Left renal cortex interstitium (tissue), 4 donors: ENCODE measurements around the gene TMEM232. TPM values are rescaled to one million over a fixed set of nuclear protein-coding genes. Genes with fewer than 3 reads are reported as not detected.
"Not testable (repeated sequence)": the region's sequence is repeated elsewhere in the genome, so short reads cannot be mapped to it uniquely, and the experiment has no call there.

Experiments
- DNase-seq, 4 donors: peaks; one replicate each; pipeline ENCODE4 v3.0.0-alpha.2; 2013; ENCODE audit warnings: low read depth in 4 of 4, low spot score in 2 of 4, missing footprints in 1 of 4
- polyA plus RNA-seq, 4 donors: library from polyadenylated mRNA; unstranded; fragments of 120-200 nt; gene quantifications; one replicate each; pipeline ENCODE4 v1.2.1, GENCODE V29; 2013; ENCODE audit not compliant: insufficient read length in 4 of 4

The TMEM232 gene
- 1 to 10 TPM; 5.5 to 7.7 (median 7.3) TPM for polyA plus RNA-seq

- peak; percentile 26 to 78 (median 44) for DNase-seq
These were observed at the start of gene TMEM232 for GRCh38 chr5:110726249-110727024. Gene TMEM232 (minus strand): TSS chr5:110726671. CDS start chr5:110667352, 59,319 bp downstream.

DNA sequence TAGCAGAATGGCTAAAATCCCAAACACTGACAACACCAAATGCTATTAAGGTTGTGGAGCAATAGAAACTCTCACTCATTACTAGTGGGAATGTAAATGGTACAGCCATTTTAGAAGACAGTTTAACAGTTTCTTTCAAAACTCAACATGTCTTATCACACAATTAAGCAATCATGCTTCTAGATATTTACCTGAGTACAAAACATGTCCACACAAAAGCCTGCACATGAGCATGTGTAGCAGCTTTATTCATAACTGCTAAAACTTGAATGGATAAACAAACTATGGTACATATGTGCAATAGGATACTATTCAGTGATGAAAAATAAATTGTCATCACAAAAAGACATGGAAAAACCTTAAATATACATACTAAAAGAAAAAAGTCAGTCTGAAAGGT lies 43.8 kb upstream of the TMEM232 start:
- no peak for DNase-seq

GRCh38 chr5:110769000-110769681 lies 42.7 kb upstream of the TMEM232 start:
- DNase-seq: no peak

GRCh38 chr5:110768138-110768860 lies 41.8 kb upstream of the TMEM232 start:
- DNase-seq: no peak

DNA sequence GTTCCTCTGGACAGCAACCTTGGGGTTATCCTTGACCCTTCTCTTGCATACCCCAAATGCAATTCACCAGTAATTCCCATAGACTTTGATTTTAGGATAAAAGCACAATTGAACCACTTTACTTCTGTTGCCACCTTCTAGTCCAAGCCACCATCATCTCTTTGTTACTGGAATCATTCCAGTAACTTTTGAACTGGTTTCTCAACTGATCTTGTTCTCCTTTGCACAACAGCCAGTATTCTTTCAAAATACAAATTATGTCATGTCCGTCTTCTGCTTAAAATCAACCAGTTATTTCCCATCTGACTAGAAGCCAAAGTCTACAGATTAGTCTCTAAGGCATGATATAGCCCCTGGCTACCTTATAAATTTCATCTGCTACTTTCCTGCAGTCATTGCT lies 33.7 kb upstream of the TMEM232 start:
- no peak for DNase-seq

DNA sequence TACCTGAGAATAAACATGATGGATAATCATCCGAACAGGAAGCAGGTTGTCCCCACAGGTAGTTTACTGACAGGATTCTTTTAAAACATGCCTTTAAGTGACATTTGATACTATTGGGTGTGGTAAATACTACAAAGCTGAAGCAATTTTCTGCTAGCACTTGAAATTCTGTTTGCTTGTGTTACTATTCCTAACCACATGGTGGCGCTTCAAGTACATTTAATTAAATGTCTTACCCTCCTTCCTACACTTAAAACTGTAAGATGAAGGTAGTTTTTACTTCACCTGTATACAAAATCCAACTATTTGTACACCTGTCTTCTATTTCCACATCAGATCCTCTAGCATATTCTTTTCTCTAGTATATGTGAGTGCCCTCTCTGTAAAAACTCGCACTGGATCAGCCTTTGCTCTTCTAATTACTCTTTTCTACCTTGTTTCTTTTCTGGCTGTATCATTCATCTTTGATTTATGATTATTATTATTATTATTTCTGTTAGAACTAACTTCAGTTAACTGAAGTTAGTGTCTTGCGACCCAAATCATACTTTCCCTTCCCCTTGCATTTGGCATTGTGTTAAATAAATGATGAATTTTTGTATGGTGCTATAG lies 30.8 kb upstream of the TMEM232 start:
- DNase-seq: peak in 3 of 4 donors; percentile 4 to 34 (median 5)

GRCh38 chr5:110754181-110754580 lies 27.7 kb upstream of the TMEM232 start:
- DNase-seq: no peak

DNA sequence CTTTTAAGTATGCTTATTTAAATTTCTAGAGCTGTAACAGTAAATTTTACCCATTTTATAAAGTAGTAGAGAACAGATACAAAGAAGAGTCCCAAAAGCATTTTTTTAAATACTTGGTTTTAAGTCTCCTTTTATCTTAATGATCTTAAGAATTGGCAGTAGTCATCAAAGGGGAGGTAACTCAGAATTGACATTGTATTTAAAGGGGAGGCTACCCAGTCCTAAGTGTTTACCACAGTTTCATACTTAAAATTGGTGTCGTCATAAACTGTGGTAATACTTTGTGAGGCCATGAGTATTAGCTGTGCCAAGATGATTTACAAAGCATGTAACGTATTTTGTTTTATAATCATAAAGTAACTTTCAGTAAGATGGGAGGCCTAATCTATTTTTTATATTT lies 27.1 kb upstream of the TMEM232 start:
- no peak for DNase-seq

- DNase-seq: no peak
These were observed 26.5 kb upstream of the TMEM232 start for GRCh38 chr5:110752953-110753352.

DNA sequence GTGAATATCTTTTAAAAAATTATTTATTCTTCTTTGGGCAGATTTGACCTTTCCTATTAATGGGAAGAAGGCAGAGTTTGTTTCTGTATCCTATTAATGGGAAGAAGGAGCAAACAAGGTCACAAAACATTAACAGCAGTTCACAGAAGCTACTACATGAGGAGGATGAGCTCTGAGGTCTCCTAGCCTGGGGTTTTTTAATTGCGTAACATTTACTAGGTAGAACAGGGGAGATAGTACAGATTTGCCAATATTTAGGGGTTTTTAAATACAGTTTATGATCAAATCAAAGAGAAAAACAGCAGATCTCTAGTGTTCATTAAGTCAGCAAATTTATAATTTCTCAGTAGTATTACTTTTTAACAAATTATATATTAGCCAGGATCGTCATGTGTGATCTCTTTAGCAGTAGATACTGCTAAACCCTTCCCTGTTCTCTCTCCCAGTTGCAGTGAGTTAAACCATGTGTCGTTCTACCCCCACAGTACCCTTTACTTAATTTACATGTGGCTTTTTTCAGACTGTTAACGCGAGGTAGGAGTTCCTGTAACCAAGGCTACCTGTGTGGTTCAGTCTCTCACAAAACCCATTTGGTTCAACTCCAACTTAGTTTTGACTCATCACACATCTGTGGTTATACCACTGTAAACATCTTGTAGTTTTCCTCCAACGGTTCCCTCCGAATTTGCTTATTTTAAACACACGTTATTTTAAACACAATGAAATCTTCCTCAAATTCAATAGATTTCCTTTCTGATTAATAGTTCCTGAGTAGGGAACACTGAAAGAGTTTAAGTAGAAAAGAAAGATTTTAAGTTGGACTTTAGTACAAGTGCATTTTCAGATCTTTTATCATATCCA lies 25.7 kb upstream of the TMEM232 start:
- no peak for DNase-seq

DNA sequence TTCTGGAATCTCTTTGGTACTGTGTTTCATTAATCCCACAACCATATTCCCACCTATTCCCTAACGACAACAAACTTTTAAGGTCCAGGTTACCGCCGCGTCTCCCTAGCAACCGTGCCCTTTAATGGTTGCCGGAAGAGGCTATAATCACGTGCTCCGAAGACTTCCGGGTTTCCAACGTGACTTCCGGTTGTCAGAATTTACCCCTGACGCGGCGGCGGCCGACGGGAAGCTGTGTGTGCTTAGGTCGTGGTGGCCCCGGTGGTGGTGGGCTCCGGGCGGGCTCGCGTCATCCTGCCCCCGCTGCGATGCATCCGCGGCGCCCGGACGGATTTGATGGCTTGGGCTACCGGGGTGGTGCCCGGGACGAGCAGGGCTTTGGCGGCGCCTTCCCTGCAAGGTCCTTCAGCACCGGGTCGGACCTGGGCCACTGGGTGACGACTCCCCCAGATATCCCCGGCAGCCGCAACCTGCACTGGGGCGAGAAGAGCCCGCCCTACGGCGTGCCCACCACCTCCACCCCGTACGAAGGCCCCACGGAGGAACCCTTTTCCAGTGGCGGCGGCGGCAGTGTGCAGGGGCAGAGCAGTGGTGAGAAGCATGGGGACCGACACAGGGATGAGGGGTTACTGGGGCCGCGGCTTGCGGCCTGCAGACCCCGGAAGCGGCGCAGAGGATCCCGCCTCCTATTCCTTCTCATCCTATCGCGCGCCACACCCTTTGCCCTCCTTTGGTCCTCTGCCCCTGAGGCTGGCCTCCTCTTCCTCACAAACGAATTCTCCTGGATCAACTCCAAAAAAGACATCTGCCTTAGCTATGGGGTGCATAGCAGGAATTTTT lies 12.6 kb upstream of the TMEM232 start, which contains the start of gene SLC25A46:
SLC25A46 (plus strand) TSS at position 196 of the 840 bp plus-strand sequence; CDS start at position 309, 113 bp downstream.
- peak; percentile 47 to 93 (median 85) for DNase-seq

GRCh38 chr5:110738503-110738811 lies 12.0 kb upstream of the TMEM232 start:
- peak in 1 of 4 donors; percentile 86 for DNase-seq

DNA sequence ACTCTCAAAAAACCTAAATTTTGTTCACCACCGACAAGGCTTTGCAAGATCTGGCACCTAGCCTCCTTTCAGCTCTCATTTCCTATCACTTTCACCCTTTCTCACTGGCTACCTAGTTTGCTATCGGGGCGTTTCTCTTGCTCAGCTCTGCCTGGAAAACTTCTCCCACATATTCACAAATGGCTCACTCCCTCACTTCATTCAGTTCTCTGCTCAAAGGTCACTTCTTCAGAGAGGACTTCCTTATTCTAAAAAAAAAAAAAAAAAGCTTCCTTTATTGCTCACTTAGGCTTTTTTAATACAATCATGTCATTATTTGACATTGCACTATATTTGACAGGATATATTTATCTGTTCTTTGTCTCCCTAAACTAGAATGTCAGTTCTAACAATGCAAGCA lies 10.3 kb upstream of the TMEM232 start:
- DNase-seq: no peak

GRCh38 chr5:110735556-110735955 lies 9.1 kb upstream of the TMEM232 start:
- DNase-seq: no peak

DNA sequence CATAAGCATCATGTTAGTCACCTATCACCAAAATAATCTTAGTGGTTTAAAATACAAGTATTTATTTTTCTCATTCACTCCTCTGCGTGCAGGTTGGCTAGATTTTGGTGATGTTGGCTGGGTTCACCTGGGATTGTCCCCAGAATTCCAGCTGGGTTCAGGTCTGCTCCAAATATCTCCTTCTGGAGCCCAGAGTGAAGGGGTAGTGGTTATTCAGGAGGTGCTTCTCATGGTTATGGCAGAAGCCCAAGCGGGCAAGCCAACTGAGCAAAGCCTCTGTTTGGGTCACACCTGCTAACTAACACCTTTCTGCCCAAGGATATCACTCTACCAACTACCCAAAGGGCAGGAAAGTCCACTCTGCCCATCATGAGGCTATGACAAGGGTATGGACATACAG lies 7.6 kb upstream of the TMEM232 start:
- DNase-seq: no peak

GRCh38 chr5:110731499-110731898 lies 5.0 kb upstream of the TMEM232 start:
- not testable (repeated sequence) for DNase-seq

- no peak for DNase-seq
These were observed 499 bp upstream of the TMEM232 start for GRCh38 chr5:110727025-110727314.

DNA sequence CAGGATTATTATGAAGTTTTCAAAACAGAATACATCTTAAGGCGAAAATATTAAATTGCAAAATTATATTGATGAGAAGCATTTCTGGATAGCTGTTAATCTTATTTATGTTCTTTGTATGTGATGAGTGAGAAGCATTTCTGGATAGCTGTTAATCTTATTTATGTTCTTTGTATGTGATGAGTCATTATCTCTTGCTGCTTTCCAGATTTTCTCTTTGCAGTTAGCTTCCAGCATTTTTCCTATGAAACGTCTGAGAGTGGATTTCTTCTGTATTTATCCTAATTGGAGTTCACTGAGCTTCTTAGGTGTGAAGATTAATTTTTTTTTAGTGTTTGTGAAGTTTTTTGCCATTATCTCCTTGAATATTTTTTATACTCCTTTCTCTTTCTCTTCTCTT lies 8.2 kb downstream of the TMEM232 start:
- no peak for DNase-seq
